LoVo (cell line): ENCODE data around the gene CIRBP.

ENCODE experiments used
- DNase-seq: peaks from one replicate; pipeline ENCODE4 v3.0.0-alpha.2; 2016; ENCODE audit warnings: low spot score

CIRBP gene

DNA sequence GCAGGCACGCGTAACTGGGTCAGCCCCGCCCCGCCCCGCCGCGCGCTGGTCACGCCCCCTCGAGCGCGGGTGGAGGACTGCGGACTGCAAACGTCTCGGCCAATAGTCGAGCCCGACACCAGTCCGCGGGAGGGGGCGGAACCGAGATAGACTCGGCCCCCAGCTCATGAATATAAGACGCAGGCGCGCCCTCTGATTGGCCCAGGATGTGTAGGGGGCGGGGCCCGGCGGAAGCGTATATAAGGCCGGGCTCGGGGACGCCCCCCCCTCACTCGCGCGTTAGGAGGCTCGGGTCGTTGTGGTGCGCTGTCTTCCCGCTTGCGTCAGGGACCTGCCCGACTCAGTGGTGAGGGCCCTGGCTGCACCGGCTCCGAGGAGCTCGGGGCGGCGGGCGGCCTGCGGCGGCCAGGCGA is at the start of gene CIRBP:
TSS of gene CIRBP (plus strand) at position 268 of the 413 bp plus-strand sequence. CDS start 1,602 bp downstream, outside the sequence.
- DNase-seq = peak; percentile 99

DNA sequence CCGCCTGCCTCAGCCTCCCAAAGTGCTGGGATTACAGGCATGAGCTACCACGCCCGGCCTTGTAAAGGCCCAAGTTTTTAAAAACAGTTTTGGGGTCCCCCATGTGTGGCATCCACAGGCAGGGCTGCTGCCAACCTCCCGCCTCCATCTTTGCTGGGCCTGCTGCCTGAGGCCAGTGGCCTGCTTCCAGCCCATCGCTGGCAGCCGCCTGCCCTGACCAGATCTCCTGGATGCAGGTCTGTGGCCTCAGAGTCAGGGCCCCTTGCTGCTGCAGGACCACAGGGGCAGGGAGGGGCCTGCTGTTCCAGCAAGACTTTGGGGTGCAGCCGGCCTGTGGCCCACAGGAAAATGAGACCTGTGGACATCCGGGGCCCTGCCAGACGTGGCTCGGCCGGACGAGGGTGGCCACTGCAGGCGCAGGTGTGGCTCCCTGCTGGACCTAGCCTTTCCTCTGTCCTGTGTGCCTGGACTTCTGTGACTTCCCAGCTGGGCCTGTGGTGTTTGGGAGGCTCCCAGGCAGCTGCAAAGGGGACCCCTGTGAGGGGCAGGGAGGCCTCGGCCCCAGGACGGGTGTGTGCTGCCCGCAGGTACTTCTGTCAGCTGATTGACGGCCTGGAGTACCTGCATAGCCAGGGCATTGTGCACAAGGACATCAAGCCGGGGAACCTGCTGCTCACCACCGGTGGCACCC is 49.2 kb upstream of the CIRBP start:
- DNase-seq = no peak

DNA sequence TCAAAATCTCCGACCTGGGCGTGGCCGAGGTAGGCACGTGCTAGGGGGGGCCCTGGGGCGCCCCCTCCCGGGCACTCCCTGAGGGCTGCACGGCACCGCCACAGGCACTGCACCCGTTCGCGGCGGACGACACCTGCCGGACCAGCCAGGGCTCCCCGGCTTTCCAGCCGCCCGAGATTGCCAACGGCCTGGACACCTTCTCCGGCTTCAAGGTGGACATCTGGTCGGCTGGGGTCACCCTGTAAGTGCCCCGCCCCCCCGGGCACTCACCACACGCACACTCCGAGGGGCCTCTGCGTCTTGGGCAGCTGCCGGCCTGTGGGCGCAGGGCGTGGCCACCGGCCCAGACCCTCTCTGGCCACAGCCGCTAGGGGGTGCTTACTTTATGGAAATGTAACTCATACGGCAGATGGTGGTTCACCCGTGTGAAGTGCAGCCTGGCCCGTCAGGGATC is 48.6 kb upstream of the CIRBP start:
- no peak for DNase-seq

DNA sequence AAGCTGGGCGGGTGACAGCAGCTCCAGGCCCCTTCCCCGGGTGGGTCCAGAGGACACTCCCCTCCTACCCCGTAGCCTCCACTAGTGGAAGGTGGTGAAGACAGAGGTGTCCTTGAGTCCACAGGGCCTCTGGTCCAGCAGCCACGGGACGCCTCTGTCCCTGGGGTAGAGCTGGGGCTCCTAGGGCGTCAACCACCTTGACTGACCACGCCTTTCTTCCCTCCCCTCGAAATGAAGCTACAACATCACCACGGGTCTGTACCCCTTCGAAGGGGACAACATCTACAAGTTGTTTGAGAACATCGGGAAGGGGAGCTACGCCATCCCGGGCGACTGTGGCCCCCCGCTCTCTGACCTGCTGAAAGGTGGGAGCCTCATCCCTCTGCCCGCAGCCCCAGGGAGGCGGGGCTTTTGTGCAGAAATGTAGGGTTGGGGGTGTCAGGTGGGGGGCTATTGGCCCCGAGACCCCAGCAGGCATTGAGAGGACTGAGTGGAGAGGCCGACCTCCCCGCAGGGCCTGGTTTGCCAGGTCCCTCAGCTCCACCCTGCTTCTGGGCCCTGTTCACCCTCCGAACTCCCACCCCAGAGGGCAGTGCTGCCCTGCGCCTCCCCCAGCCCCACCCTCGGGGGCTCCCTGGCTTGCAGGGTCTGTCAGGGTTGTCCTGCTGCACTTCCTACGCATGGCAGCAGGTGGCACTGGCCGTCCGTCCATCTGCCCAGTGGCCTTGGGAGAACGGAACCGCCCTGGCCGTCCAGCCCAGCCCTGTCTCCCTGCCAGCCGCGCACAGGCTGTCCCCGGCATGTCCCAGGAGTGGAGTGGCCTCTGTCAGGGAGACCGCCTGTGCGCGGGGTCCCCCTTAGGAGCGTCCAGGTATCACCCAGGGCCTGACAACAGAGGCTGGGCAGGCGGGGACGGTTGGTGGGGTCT is 47.9 kb upstream of the CIRBP start:
- no peak for DNase-seq

DNA sequence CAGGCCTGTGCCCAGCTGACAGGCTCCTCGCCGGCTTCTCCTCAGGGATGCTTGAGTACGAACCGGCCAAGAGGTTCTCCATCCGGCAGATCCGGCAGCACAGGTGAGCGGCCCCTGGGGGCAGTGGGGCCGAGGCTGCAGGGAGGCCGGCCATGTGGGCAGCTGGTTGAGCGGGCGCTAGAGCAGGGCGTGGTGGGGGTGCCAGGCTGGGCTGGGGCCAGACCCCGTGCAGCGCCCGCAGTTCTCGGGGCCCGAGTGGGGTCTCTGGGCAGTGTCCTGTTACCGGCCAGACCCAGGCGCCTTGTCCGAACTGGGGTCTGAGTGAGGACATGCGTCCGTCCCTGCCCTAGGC is 47.3 kb upstream of the CIRBP start:
- DNase-seq = no peak

DNA sequence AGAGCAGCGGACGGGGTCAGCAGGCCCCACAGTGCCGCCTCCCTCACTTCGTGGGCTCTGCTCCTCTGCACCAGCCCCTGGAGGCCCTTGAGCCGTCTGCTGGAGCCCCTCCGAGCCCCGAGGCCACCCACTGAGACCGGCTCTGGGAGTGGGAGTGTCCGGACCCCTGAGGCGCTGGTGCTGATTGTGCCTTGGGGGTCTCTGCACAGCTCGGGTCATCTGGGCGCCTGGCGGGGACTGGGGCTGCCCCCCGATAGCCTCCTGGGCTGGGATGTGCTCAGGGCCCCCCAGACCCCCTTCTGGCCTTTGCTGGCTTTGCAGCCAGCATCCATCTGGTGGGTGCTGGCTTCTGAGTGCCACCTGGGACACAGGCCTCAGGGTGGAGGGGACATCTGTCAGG is 46.7 kb upstream of the CIRBP start:
- DNase-seq = no peak

DNA sequence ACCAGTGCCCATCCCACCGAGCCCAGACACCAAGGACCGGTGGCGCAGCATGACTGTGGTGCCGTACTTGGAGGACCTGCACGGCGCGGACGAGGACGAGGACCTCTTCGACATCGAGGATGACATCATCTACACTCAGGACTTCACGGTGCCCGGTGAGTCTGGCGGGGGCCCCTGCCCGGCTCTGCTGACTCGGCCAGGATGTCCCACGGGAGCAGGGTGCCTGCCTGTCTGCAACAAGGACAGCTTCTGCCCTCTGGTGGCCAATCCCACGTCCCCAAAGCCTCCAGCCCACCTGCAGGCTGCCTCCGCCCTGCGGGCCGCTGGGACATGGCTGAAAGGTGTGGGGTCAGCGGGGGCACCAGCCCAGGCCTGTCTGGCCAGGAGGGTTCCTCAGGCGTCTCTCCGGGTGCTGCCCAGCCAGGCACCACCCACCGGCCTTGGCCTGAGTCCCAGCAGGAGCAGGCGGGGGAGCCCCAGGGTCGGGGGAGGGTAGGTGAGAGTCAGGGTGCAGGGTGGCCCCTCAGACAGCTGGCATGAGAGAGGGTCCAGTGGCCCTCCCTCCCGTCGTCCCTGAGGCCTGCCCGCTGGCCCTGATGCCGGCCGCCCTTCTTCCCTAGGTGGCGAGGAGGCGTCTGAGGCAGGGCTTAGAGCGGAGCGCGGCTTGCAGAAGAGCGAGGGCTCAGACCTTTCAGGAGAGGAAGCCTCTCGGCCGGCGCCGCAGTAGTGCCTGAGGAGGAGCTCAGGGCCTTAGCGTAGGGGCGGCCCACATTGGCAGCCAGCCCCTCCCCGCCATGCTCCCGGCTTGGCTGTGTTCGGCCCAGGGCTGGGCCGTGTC is 45.9 kb upstream of the CIRBP start:
- no peak for DNase-seq

DNA sequence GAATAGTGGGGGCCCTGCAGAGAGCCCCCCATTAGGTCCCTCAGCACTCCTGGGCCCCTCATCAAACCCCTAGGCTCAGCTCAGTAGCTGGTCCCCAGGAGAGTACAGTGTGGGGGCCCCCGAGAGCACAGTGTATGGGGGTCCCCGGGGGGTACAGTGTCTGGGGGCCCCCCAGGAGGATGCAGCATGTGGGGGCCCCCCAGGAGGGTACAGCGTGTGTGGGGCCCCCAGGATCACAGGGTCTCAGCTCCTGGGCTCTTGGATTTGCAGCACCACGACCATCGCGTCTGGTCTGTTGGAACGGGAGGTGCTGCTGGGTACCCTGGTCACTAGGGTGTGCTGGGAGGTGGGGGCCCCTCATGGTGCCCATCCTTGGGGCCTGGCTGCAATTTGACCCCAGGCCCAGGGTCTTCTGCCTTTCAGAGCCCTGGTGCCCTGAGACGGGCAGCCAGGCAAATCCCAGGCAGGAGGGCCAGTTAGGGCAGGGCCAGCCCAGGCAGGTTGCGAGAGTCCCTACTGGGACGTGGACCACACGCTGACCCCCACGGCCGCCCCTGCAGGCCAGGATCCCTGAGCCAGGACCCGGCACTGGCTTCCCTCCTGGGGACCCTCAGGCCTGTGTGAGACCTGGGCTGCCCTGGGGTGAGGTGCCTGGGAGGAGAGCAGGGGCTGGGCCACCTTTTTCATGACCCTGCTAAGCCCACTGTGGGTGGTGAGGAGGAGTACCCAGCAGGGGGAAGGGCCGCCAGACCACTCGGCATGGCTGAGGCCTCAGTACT is 44.9 kb upstream of the CIRBP start:
- no peak for DNase-seq

DNA sequence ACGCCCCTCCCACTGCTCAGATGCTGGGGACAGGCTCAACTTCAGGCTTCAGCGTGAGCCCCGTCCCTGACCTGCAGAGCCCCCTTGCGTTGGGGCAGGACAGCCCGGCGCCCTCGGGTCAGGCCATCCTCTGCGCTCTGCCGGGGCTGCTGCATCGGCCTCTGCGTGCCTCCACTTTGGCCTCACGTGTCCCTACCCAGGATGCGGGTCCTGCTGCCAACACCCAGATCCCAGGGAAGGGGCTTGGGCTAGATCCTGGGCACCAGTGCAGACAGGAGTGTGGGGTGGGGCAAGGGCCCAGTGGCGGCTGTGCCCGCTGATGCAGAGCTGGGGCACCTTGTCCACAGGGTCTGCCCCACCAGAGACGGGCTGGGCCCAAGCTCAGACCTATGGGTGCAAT is 44.3 kb upstream of the CIRBP start:
- DNase-seq = no peak

DNA sequence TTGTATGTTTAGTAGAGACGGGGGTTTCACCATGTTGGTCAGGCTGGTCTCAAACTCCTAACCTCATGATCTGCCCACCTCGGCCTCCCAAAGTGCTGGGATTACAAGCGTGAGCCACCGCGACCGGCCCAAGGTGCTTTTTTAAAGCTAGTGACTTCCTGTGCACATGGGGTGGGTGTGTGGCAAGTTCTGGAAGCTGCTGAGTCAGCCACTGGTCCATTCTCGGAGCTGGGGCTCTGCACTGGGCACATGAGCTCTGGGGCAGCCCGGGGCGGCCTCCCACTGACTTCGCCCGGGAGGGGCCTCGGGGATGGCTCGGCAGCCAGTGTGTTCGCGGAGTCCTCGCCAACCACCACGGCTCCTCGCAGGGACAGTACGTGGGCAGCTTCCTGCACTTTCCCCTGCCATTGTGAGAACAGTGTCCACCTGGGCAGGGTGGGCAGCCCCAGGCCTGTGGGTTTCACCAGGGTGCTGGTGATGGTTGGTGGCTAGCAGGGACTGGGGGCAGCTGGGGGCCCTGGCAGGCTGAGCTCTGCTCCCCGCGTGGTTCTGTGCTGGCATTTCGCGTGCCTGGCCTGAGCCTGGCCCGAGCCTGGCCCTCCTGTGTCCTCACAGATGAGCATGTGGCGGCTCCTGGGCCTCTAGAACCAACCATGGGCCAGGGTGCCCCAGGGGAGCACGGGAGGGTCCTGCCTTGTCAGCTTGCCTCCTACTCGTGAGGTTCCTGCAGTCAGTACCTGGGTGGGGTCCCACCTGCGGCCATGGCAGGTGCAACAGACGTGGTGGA is 43.5 kb upstream of the CIRBP start:
- no peak for DNase-seq

DNA sequence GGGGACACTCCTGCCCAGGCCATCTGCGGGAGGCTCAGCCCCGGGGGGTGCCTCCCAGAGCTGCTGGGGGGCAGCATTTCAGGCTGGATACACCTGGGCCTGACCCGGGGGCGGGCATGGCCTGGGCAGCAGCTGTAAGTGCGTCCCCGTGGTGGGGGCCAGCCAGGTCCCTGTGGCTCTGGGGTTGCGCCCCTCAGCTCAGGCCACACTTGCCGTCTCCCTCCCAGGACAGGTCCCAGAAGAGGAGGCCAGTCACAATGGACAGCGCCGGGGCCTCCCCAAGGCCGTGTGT is 43.0 kb upstream of the CIRBP start:
- DNase-seq = no peak

DNA sequence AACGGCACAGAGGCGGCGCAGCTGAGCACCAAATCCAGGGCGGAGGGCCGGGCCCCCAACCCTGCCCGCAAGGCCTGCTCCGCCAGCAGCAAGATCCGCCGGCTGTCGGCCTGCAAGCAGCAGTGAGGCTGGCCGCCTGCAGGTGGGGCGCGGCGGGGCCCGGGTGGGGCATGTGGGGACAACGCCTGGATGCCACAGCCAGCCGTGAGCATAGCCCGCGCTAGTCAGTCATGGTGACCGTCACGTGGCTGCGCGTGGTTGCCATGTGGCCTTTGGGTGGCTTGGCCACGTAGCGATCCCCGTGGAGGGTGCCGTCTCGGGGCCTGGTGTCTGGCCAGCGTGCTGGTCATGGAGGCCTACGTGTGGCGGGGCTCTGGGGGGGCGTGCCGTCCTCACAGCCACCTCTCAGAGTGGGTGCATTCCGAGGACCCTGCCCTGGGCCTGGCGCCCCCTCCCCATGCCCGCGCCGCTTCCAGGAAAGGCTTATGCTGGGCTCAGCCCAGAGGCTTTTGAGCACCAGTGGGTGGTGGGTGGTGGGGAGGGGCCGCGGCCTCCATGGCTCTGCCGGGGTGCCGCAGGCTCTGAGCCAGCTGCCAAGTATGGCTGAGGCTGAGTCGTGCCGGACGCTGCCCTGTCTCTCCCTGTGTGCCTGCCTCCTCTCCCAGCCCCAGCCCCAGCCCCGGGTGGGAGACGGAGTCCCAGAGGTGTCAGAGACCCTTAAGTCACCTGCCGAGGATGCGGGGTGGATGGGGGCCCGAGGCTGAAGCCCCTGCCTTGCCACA is 42.4 kb upstream of the CIRBP start:
- no peak for DNase-seq

DNA sequence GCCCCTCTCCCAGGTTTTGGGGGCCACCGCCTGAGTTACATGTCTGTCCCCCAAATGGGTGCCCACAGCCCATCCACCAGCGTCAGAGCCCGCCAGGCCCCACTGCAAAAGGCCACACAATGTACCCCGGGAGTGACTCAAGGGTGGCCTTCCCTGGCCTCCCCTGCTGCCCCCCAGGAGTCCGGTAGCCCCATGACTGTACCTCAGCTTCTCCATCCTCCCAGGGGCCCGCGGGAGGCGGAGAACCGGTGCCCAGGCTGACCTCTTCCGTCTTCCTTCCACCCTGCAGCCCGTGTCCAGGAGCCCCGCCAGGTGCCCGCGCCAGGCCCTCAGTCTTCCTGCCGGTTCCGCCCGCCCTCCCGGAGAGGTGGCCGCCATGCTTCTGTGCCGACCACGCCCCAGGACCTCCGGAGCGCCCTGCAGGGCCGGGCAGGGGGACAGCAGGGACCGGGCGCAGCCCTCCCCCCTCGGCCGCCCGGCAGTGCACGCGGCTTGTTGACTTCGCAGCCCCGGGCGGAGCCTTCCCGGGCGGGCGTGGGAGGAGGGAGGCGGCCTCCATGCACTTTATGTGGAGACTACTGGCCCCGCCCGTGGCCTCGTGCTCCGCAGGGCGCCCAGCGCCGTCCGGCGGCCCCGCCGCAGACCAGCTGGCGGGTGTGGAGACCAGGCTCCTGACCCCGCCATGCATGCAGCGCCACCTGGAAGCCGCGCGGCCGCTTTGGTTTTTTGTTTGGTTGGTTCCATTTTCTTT is 41.7 kb upstream of the CIRBP start:
- no peak for DNase-seq

DNA sequence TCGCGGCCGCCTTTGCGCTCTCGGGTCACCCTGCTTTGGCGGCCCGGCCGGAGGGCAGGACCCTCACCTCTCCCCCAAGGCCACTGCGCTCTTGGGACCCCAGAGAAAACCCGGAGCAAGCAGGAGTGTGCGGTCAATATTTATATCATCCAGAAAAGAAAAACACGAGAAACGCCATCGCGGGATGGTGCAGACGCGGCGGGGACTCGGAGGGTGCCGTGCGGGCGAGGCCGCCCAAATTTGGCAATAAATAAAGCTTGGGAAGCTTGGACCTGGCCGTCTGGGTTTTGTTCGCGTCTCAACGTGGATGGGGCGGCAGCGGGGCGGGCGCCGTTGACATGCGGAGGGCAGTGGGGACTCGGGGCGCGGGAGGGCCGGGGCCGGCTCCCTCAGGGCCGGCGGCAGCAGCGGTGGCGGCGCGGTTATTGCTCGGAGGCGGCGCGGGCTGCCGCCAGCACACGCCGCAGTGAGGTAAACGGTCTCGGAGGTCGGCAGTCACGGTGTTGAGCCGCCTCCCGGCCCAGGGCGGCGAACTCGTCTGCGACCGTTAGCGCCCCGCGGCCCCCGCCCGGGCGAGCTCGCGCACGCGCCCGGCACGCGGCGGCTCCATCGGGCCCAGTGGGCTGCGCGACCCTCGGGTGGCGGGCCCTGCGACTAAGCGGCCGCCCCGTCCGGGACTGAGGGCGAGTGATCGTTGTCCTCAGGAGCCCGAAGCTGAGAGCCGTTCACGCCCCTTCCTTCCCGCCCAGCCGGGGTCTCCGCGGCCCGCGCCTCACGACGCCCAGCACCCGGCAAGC is 40.8 kb upstream of the CIRBP start:
- DNase-seq = no peak

DNA sequence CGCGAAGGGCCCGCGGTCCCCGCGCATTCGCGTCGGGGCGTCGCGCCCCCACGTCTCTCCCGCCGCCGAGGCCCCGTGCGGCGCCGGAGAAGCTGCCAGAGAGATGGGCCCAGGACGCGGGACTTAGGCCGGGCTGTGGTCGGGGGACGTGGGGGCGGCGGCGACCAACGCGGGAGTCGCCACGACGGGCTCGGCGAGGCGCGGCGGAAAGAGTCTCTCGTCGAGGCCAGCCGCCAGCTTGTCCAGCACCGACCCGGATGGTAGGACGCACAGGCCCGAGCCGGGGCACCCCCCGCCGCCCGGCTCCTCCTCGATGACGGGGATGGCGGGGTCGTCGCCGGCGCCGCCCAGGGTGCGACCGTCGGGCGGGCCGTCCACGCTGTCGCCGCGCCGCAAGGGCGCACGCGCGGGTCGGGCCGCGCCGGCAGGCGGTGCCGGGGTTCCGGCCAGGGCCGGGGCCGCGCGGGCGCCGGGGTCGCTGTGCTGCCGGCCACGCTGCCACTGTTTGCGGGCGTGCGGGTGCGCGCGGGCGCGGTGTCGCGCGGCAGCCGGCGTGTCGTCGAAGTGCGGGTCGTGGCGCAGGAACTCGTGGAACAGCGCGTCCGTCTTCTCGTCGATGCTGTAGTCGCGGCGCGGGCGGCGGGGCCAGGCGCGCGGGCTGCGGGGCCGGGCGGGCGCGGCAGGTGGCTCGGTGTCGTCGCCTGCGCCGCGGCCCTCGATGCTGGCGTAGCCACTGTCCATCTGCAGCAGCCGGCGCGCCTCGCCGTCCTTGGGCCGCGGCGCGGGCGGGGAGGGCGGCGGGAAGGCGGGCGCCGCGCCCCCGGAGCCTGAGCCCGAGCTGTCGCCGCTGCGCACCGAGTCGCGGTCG is 39.8 kb upstream of the CIRBP start:
- no peak for DNase-seq

DNA sequence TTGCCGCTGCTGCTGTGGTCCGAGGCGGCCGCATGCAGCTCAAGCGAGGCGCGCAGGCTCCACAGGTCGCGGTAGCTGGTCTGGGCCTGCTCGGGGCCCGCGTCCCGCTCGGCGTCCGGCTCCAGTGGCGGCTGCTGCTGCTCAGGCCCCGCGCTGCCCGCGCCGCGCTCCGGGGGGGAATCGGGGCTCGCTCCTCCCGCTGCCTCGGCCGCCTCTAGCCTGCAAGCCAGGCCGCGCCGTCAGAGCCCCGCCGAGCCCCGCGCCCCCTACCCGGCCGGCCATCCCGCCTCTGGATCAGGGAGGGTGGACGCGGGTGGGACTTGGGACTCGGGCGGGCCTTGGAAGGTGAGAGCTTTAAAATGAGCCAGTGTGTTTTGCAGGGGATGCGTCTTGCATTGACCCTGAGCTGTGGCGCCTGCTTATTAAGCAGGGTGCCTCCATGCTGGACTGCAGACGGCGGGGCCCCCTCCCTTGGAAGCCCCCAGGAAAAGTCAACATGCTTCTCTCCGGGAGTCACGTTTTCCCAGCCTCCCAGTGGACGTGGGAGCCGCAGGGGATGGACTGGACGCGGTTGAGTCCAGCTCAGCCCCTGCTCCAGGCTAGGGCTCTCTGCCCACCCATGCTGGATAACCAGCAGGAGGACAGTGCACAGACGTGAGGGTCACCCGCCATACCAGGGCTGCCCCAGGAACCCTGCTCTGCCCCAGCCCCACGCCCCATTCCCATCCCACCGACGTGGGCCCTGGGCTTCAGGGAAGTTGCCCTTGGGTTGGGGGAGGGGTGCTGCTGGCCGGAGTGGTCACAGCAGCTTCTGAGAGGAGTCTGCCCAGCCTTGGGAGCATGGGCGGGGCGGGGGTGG is 39.0 kb upstream of the CIRBP start:
- no peak for DNase-seq
